Measurements from ENCODE around the gene SMTNL2.
"Not testable (repeated sequence)": the region's sequence is repeated elsewhere in the genome, so short reads cannot be mapped to it uniquely, and the experiment has no call there.

Gene SMTNL2

GRCh38 chr17:4638766-4639165 lies 54.4 kb downstream of the SMTNL2 start:
- DNase-seq, result not testable (repeated sequence)

GRCh38 chr17:4639301-4640059 lies 55.2 kb downstream of the SMTNL2 start:
- DNase-seq, result peak; percentile 19

GRCh38 chr17:4640569-4641188 lies 56.4 kb downstream of the SMTNL2 start:
- DNase-seq, result not testable (repeated sequence)

- no peak for DNase-seq
These were observed 57.2 kb downstream of the SMTNL2 start, which contains the start of gene ALOX15 for GRCh38 chr17:4641297-4642195. Gene ALOX15 (minus strand): TSS chr17:4641678. CDS start chr17:4641651, 27 bp downstream.

- DNase-seq, result no peak
These were observed 58.0 kb downstream of the SMTNL2 start for GRCh38 chr17:4642286-4642685.

- DNase-seq, result no peak
These were observed 59.3 kb downstream of the SMTNL2 start for GRCh38 chr17:4643676-4644075.

GRCh38 chr17:4645642-4646041 lies 61.3 kb downstream of the SMTNL2 start:
- DNase-seq, result no peak

- DNase-seq, result peak; percentile 39
These were observed 64.4 kb downstream of the SMTNL2 start for GRCh38 chr17:4648741-4649140.

- no peak for DNase-seq
These were observed 68.7 kb downstream of the SMTNL2 start for GRCh38 chr17:4652997-4653396.

- not testable (repeated sequence) for DNase-seq
These were observed 71.6 kb downstream of the SMTNL2 start for GRCh38 chr17:4655933-4656332.

- DNase-seq, result no peak
These were observed 73.3 kb downstream of the SMTNL2 start for GRCh38 chr17:4657678-4658077.
